NCI-H526 (cell line): ENCODE data around the gene CDH7.
A peak's percentile ranks its signal among the peaks of the same experiment; 100 is the strongest.

Source experiments
- DNase-seq, 2 experiments: peaks; one replicate each; lab custom pipeline; 2025; lab: John Stamatoyannopoulos, UW

Gene CDH7

GRCh38 chr18:65767406-65767805, 16.6 kb downstream of the CDH7 start:
- no peak for DNase-seq

GRCh38 chr18:65768120-65768778, 17.4 kb downstream of the CDH7 start:
- no peak for DNase-seq

DNA sequence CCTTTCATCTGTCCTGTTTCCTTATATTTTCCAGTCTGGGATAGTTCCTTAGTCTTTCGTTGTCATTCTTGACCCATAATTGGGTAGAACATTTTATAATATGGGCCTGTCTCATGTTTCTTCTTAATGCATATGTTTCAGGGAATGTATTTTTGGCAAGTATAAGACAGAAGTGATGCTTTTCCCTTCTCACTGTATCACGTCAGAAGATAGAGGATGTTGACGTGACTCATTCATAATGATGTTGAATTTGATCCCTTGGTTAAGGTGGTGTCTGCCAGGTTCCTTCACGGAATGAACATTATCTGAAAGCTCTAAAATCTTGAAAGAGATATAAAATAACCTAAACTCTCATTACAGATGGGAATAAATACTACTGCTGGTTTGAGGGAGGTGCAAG, 18.8 kb downstream of the CDH7 start:
- no peak for DNase-seq

- no peak for DNase-seq
Observed at GRCh38 chr18:65786474-65786873, 35.7 kb downstream of the CDH7 start.

- DNase-seq = peak in 1 of 2 experiments; percentile 46
Observed at GRCh38 chr18:65788373-65788772, 37.6 kb downstream of the CDH7 start.

DNA sequence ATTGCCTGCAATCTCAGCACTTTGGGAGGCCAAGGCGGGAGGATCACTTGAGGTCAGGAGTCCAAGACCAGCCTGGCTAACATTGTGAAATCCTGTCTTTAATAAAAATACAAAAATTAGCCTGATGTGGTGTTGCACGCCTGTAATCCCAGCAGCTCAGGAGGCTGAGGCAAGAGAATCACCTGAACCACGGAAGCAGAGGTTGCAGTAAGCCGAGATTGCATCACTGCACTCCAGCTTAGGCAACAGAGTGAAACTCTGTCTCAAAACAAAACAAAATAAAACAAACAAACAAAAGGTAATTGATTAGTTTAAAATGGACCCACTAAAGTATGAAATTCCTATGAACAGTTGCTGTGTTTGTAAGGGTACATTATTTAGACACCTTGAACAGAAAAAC, 39.8 kb downstream of the CDH7 start:
- no peak for DNase-seq

DNA sequence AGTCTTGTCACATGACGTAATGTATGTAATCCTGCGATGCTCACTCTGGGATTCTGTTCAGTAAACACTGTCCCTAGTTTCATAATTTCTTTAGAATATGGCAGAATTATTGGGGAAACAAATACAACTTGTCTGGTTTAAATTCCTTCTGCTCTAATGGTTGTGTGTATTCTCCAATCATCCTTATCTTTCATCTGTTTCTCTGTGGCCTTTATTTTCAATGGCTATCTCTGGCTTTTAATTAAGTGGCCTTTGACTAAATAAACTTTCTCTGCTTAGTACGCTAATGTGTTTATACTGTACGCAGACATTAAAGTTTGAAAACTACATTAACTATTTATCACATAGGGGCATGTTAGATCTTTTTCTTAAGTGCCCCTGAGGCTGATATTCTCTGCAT, 40.9 kb downstream of the CDH7 start:
- DNase-seq = no peak

DNA sequence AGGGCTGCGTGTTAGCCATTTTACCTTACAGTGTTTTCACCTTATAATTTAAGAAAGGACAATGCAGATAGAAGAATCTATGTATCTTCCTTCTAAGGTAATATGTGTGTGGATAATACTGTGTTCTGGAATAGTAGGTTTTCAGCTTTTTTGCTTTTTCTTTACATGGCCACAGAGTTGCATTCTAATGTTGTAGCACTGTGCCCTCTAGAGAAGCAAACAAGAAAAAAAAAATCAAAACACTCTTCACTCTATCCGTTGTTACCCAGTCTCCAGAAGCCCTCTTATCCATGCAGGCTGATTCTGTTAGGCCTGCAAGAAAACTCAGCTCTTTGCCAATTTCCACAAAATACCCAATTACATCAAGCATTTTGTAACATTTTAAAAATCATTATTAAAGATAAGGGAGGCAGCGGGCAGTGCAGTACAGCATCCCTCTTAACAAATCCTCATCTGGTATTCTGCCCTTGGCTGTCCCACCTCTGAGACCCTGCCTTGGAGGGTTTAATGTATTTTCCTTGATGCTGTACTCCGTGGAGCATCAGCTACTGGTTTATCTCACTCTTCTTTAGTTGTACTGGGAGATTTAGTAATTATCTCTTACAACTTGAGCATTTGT, 41.8 kb downstream of the CDH7 start:
- DNase-seq = no peak

GRCh38 chr18:65808759-65809158, 57.9 kb downstream of the CDH7 start:
- no peak for DNase-seq

GRCh38 chr18:65811307-65811706, 60.5 kb downstream of the CDH7 start:
- no peak for DNase-seq

DNA sequence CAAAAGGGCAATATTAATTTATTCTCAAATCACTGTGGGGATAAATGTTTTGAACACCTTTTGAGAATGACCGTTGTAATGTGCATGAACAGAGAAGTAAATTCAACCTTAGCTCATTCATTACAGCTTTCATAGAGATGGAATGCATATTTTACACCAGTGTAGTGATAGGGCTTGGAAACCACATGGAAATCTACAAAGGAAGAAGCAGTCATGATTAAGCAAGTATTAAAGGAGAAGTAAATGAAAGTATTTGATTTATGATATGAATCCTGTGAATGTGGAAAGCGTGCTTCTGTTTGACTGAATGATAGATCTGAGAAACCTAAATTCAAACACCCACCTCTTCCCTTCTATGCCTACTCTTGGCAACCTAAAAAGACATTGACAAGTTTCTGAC, 64.7 kb downstream of the CDH7 start:
- no peak for DNase-seq

DNA sequence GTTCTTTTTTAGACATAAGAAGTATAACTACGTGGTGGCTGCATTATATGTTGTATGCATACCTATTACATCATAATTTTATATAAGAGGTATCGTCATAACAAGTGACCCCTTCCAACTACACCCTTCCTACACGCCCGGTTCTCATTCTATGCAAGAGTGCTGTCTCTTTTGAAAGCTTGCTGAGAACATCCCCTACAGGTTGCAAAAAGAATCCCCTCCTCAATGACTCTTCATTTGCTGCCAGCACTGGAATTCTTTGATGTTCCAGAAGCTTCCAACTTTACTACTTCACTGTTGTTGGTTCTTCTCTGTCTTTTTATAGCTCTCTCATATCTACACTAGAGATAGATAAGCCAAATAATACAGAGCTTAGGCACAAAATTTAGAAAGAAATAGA, 66.4 kb downstream of the CDH7 start:
- no peak for DNase-seq

DNA sequence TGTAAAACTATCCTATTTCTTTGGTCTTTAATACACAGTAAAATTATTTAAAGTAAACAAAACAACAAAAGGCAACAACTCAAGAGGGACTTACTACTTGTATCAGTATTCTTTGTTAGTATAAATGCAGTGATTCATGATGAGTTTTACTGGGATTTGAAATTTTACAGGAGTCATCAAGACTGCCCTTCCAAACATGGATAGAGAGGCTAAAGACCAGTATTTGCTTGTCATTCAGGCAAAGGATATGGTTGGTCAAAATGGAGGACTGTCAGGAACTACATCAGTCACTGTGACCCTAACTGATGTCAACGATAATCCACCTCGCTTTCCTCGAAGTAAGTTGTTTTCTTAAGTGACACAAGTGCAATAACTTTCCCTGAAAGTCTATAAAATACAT, 71.1 kb downstream of the CDH7 start:
- DNase-seq = no peak

DNA sequence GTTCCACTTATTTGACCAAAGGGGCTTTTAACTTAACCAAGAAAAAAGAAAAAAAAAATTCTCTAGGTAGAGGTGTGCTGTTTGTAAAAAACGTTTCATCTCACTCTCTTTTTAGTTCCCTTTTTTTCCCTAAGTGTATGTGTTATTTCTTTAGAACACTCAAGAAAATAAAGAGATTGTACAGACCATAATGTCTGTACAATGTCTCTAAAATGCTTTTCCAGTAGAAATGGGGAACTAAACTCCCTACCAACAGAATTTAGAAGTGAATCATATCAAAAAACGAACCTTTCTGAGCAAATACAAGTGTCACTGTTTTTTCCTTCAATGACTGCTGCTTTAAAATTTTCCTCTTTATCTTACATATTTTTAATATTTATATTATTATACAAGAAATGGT, 72.0 kb downstream of the CDH7 start:
- DNase-seq = no peak

DNA sequence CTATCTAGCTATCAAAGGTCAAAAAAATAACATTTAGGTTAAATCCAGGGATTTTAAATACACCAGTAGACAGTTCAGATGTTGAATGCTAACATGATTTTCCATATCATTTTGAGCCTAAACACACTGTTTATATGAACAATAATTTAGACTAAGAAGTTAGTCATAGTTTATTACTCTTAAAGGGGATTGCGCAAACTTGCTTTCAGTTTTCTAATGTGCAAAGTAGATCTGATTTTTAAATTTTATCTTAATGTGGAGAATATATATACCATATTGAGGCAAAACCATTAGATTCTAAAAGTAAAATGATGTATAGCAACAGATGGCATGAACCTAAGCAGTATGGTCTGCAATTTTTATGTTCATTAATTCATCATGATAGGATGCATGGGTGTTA, 76.6 kb downstream of the CDH7 start:
- DNase-seq = no peak

- DNase-seq = no peak
Observed at GRCh38 chr18:65835881-65836280, 85.1 kb downstream of the CDH7 start.

DNA sequence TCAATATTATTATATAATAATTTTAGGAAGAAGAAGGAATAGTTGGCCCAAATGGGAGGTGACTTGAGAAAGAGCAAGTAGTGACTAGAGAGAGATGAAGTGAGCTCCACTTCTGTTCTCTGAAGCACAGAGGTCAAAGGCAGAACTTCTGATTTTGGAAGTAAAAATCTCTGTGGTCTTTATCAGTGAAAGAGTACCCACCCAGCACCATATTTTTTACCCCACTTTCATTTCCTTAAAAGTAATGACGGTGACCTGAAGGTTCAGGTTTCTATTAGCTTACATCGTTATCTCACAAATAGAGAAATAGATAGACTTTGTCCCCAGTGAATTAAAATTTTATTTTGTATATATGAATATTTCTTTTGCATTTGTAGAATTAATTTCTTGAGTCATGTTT, 95.3 kb downstream of the CDH7 start:
- DNase-seq = no peak

DNA sequence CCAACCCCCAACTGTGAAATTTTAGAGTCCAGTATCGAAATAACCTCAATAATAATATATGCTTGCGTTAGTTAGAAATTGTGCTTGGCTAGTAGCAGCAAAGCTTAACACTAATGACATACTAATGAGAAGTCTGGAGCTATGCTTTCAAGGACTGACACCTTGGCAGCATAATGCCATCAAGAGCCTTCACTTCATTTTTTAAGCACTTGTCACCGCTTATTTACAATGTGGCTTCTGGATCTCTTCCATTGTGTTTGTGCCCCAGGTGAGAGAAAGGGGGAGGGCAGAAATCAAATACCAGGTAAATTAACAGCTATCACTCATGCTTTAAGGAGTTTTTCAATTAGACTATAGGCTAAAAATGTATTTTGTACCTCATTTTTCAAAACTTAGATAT, 101.5 kb downstream of the CDH7 start:
- no peak for DNase-seq

- DNase-seq = no peak
Observed at GRCh38 chr18:65859075-65859474, 108.3 kb downstream of the CDH7 start.

GRCh38 chr18:65869527-65869926, 118.7 kb downstream of the CDH7 start:
- DNase-seq = no peak

- no peak for DNase-seq
Observed at GRCh38 chr18:65876310-65876709, 125.5 kb downstream of the CDH7 start.

- DNase-seq = no peak
Observed at GRCh38 chr18:65897292-65897691, 146.5 kb downstream of the CDH7 start.

- DNase-seq = no peak
Observed at GRCh38 chr18:65901522-65901921, 150.7 kb downstream of the CDH7 start.

GRCh38 chr18:65906621-65907034, 155.8 kb downstream of the CDH7 start:
- DNase-seq = no peak
